ENCODE data around the gene ZNF511. TPM values are rescaled to one million over a fixed set of nuclear protein-coding genes. Genes with fewer than 3 reads are reported as not detected.

ZNF511 gene
- total and polyA plus RNA-seq, 2 of the 4 experiments (the other 2 are of a cell fraction): 13.6 to 32.6 TPM

DNA sequence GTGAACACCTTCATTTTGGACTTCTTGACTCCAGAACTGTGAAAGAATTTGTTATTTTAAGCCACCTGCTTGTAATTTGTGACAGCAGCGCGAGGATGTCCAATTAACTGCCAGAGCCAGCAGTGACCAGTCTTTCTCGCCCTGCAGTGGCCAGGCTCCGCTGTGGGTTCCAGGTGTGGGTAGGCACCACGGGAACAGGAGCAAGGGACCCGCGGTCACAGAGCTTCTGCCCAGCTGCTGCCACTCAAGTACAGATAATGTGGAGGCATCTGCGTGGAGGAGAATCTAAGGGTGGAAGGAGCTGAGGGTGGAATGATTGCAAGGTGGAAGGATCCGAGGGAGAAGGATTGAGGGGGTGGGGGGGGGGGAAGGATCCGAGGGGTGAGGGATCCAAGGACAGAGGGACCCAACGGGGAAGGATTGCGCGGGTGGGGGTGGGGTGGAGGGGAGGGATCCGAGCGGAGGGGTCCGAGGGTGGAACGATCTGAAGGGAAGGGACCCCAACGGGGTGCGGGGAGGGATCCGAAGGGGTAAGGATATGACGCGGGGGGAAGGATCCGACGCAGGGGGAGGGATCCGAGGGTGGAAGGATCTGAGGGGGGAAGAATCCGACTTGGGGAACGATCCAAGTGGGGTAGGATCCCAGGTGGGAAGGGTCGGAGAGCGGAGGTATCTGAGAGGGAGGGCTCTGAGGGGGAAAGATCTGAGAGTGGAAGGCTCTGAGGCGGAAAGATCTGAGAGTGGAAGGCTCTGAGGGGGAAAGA is 24.4 kb downstream of the ZNF511 start:
- no peaks in the 10 kb centered on the region for H3K36me3 ChIP-seq (ENCODE audit: control insufficient read depth, insufficient read depth, low read length)
- BruUV-seq (replicated peaks): no TSS peak
- DNase-seq (no peak), ATAC-seq (ENCODE audit: low read depth) (no peak)
- H3K27me3 ChIP-seq (ENCODE audit: control insufficient read depth, insufficient read depth, low read length): peaks cover 50% of the 10 kb centered on the region
- H3K4ac ChIP-seq (ENCODE audit: low read depth, low read length): no peak overlapping the region
- H3K4me1 ChIP-seq (ENCODE audit: control insufficient read depth, insufficient read depth, low read length): peaks cover 11% of the 10 kb centered on the region; the same call in 1 of the 2 replicates
- H3K9ac ChIP-seq (ENCODE audit: low read depth, low read length): no peak overlapping the region
- no peak overlapping the region for H3K4me2 ChIP-seq (ENCODE audit: low read depth, low read length)
- H2AK5ac ChIP-seq (ENCODE audit: low read depth, low read length): no peak overlapping the region
- H4K91ac ChIP-seq (ENCODE audit: insufficient read depth, low read depth, low read length): no peak overlapping the region
- H4K20me1 ChIP-seq (ENCODE audit: insufficient read depth, low read length): no peaks in the 10 kb centered on the region
- H3K9me3 ChIP-seq (ENCODE audit: control insufficient read depth, insufficient read depth, low read length): no peaks in the 10 kb centered on the region; the same call in 1 of the 2 replicates
- no peak overlapping the region for H2AFZ ChIP-seq (replicated peaks; ENCODE audit: low read length, poor library complexity)
- POLR2A ChIA-PET (ENCODE audit: unreplicated experiment): no interaction called here
- H4K8ac ChIP-seq (ENCODE audit: low read depth in 2 of 2, low read length in 2 of 2): no peak overlapping the region
- no peak overlapping the region for H3K14ac ChIP-seq (replicated peaks; ENCODE audit: low read depth, low read length)
- no peak overlapping the region for H3K18ac ChIP-seq (ENCODE audit: low read depth, low read length)
- H3K27ac ChIP-seq (ENCODE audit: insufficient read depth, low read length): no peak overlapping the region
- no peaks in the 10 kb centered on the region for H3K79me1 ChIP-seq (ENCODE audit: low read depth in 1 of 2, low read length in 2 of 2)
- intact Hi-C loops (cut with micrococcal nuclease) (no loop called here), dilution Hi-C loops (cut with HindIII; ENCODE audit: low sequenced_read_pairs, unreplicated experiment) (no loop called here), in situ Hi-C loops (cut with MboI; ENCODE audit: low sequenced_read_pairs) (no loop called here)
- H2AK9ac ChIP-seq (replicated peaks; ENCODE audit: low read depth, low read length, poor library complexity): no peak overlapping the region
- H3K56ac ChIP-seq (ENCODE audit: extremely low read depth, insufficient read depth, low read length): no peak overlapping the region
- H2BK120ac ChIP-seq (ENCODE audit: low read depth, low read length): no peak overlapping the region
- H2BK5ac ChIP-seq (ENCODE audit: low read depth, low read length, poor library complexity, severe bottlenecking): no peak overlapping the region
- H3K4me3 ChIP-seq (ENCODE audit: insufficient read depth, low read depth, low read length): no peak overlapping the region
- H2BK20ac ChIP-seq (ENCODE audit: low read depth, low read length): no peak overlapping the region
- CTCF ChIA-PET: no interaction called here
- TF ChIP-seq NFE2L2 (IDR thresholded peaks at IDR 0.05; ENCODE audit: low read depth, low read length): no peak
- no peak for TF ChIP-seq MAZ (IDR thresholded peaks at IDR 0.05; ENCODE audit: borderline replicate concordance, low read depth, low read length)
- TF ChIP-seq, protein P1, sequence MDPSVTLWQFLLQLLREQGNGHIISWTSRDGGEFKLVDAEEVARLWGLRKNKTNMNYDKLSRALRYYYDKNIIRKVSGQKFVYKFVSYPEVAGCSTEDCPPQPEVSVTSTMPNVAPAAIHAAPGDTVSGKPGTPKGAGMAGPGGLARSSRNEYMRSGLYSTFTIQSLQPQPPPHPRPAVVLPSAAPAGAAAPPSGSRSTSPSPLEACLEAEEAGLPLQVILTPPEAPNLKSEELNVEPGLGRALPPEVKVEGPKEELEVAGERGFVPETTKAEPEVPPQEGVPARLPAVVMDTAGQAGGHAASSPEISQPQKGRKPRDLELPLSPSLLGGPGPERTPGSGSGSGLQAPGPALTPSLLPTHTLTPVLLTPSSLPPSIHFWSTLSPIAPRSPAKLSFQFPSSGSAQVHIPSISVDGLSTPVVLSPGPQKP (IDR thresholded peaks at IDR 0.05; ENCODE audit: borderline replicate concordance, low read depth, low read length): no peak
- TF ChIP-seq, protein P2, sequence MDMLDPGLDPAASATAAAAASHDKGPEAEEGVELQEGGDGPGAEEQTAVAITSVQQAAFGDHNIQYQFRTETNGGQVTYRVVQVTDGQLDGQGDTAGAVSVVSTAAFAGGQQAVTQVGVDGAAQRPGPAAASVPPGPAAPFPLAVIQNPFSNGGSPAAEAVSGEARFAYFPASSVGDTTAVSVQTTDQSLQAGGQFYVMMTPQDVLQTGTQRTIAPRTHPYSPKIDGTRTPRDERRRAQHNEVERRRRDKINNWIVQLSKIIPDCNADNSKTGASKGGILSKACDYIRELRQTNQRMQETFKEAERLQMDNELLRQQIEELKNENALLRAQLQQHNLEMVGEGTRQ (IDR thresholded peaks at IDR 0.05; ENCODE audit: low read depth, low read length): no peak
- no peak for TF ChIP-seq POLR2A (IDR thresholded peaks at IDR 0.05; ENCODE audit: low read depth, low read length)
- TF ChIP-seq, protein P3, sequence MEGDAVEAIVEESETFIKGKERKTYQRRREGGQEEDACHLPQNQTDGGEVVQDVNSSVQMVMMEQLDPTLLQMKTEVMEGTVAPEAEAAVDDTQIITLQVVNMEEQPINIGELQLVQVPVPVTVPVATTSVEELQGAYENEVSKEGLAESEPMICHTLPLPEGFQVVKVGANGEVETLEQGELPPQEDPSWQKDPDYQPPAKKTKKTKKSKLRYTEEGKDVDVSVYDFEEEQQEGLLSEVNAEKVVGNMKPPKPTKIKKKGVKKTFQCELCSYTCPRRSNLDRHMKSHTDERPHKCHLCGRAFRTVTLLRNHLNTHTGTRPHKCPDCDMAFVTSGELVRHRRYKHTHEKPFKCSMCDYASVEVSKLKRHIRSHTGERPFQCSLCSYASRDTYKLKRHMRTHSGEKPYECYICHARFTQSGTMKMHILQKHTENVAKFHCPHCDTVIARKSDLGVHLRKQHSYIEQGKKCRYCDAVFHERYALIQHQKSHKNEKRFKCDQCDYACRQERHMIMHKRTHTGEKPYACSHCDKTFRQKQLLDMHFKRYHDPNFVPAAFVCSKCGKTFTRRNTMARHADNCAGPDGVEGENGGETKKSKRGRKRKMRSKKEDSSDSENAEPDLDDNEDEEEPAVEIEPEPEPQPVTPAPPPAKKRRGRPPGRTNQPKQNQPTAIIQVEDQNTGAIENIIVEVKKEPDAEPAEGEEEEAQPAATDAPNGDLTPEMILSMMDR (conservative IDR thresholded peaks at IDR 0.05; ENCODE audit: low read depth, low read length): no peak
- no peak for TF ChIP-seq SMC3 (IDR thresholded peaks at IDR 0.05; ENCODE audit: low read depth, low read length)
- TF ChIP-seq FOS (IDR thresholded peaks at IDR 0.05; ENCODE audit: low read depth, low read length): no peak
- no peak for TF ChIP-seq RAD21 (IDR thresholded peaks at IDR 0.05; ENCODE audit: low read length)
- no peak for TF ChIP-seq CHD1 (IDR thresholded peaks at IDR 0.05; ENCODE audit: low read depth, low read length)
- TF ChIP-seq CEBPB (IDR thresholded peaks at IDR 0.05; ENCODE audit: low read depth, low read length): no peak
- no peak for TF ChIP-seq RCOR1 (IDR thresholded peaks at IDR 0.05; ENCODE audit: insufficient replicate concordance, low read length)
- TF ChIP-seq BHLHE40 (IDR thresholded peaks at IDR 0.05; ENCODE audit: low read depth, low read length): no peak
- no peak for TF ChIP-seq MAFK (IDR thresholded peaks at IDR 0.05; ENCODE audit: low read depth, low read length)
- TF ChIP-seq MXI1 (IDR thresholded peaks at IDR 0.05; ENCODE audit: borderline replicate concordance, low read depth, low read length): no peak
- H3K23ac ChIP-seq (ENCODE audit: low read depth, low read length): no peak overlapping the region
- no peak overlapping the region for H4K5ac ChIP-seq (ENCODE audit: low read depth, low read length)
- no peak overlapping the region for H2BK15ac ChIP-seq (ENCODE audit: low read depth, low read length)
- WGBS, 2 experiments (ENCODE audit: extremely low coverage in 2 of 2, insufficient read length in 1 of 2): 79% methylated on average over 13 of the region's 30 CpGs; no CpG with 5 or more reads in 1 of the 2 experiments
- 0 out of 2 replicates have a peak, but pooled peaks cover under 1% of the 10 kb centered on the region for H3K9me1 ChIP-seq (ENCODE audit: insufficient read depth, low read length)
